Neural crest cell (in vitro differentiated cells): ENCODE data around the gene ZNF683. TPM values are rescaled to one million over a fixed set of nuclear protein-coding genes. Genes with fewer than 3 reads are reported as not detected.

Experiments used
- DNase-seq: peaks from one replicate; pipeline ENCODE4 v3.0.0; 2021; ENCODE audit warnings: low read depth, mixed read lengths, low spot score
- H3K27ac Mint-ChIP-seq: one replicate; pipeline ENCODE4 v1.8.0; 2021; ENCODE audit warnings: mild to moderate bottlenecking, mixed read lengths; ENCODE audit not compliant: unreplicated experiment
- H3K27me3 Mint-ChIP-seq: 2 replicates; pipeline ENCODE4 v1.8.0; 2021; ENCODE audit warnings: low read depth, mild to moderate bottlenecking, mixed read lengths
- H3K36me3 Mint-ChIP-seq: 2 replicates; pipeline ENCODE4 v1.8.0; 2021; ENCODE audit warnings: low read depth, mild to moderate bottlenecking, mixed read lengths
- H3K4me1 Mint-ChIP-seq: 2 replicates; pipeline ENCODE4 v1.8.0; 2021; ENCODE audit warnings: mixed read lengths
- H3K4me3 Mint-ChIP-seq: one replicate; pipeline ENCODE4 v1.8.0; 2021; ENCODE audit warnings: mild to moderate bottlenecking, mixed read lengths
- H3K9me3 Mint-ChIP-seq: 2 replicates; pipeline ENCODE4 v1.8.0; 2021; ENCODE audit warnings: mixed read lengths
- CTCF ChIP-seq: fragments of 200-600 bp; sonication (generic); conservative IDR thresholded peaks from 2 replicates; pipeline ENCODE4 v1.5.0; 2021; ENCODE audit warnings: antibody characterized with exemption, mild to moderate bottlenecking
- total RNA-seq: library from RNA; stranded (reverse); gene quantifications from 2 replicates; pipeline ENCODE4 v1.2.1, GENCODE V29; 2021

ZNF683 gene
- total RNA-seq, 1 donor from 2014 or later: not detected

DNA sequence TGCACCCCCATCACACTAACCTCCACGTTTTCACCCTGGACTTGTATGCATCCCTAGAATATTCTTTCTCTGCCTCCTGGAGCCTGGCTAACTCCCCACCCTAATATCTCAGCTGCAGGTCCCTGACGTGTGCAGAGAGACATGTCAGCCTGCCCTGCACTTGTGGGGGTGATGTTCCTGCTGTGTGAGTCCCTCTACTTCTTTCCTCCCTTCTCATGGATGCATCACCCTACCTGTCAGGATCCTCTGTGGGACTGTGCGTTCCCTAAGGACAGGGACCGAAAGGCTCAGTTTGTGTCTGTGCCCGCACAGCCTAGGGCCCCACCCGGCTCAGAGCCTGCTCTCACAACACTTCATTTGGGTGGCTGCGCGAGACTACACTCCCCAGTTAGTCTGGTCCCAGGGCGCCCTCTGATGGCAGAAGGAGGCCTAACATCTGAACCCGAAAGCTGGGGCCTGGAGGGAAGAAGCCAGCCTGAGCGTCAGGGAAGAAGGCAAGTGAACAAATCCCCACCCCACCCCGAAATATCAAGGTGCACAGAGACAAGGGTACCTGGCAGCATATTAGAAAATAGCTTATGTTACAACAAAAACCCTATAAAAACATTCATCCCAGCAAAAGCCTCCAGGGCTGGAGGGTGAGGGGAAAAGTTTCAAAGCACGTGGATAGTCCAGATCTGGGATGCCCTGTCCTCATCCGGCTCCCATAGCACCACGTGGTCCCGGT, 51.1 kb downstream of the ZNF683 start:
- Mint-ChIP-seq H3K4me3 (no peak overlapping the region), H3K27me3 (no peaks in the 10 kb centered on the region), H3K9me3 (no peaks in the 10 kb centered on the region), H3K27ac (peak overlapping the region; percentile 76), H3K4me1 (peaks cover 11% of the 10 kb centered on the region), H3K36me3 (no peaks in the 10 kb centered on the region)
- DNase-seq: peak; percentile 98
- TF ChIP-seq CTCF: peak; percentile 90

- TF ChIP-seq CTCF: no peak
- H3K27me3 Mint-ChIP-seq: no peaks in the 10 kb centered on the region
- no peaks in the 10 kb centered on the region for H3K36me3 Mint-ChIP-seq
- no peaks in the 10 kb centered on the region for H3K9me3 Mint-ChIP-seq
- H3K27ac Mint-ChIP-seq: no peak overlapping the region
- peaks cover 15% of the 10 kb centered on the region for H3K4me1 Mint-ChIP-seq
- H3K4me3 Mint-ChIP-seq: no peak overlapping the region
- no peak for DNase-seq
These were observed 51.7 kb downstream of the ZNF683 start for GRCh38 chr1:26320896-26321295.

DNA sequence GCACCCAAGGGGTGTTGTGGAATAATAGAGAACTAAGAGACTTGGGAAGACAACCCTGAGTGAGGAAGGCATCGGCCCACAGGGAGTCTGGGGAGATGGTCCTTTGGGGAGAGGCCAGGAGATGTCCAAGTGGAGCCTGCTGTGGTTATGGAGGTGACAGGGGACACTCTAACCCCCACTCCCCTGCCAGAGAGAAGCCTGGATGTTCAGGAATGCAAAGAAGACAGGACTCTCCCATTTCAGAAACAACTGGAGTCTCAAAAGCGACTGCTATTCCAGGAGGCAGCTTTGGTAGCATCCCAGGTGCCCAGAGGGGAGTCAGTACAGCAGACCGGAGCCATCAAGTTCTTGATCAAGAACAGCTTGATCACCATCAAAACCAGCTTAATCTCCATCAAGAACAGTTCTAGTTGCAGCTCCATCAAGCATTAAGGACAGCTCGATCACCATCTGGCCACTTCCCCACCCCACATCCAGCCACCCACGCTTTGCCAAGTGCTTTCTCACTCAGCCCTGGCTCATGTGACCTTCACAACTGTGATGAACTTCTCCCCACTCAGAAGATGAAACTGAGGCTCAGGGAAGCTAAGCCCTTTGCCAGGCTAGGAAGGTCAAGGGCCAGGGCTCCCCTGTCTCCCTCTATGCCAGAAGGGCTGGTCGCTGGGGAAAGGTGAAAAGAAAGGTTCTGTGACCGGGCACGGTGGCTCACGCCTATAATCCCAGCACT, 54.0 kb downstream of the ZNF683 start:
- Mint-ChIP-seq H3K4me3 (no peak overlapping the region), H3K4me1 (peaks cover 25% of the 10 kb centered on the region), H3K27me3 (no peaks in the 10 kb centered on the region), H3K36me3 (no peaks in the 10 kb centered on the region), H3K27ac (no peak overlapping the region), H3K9me3 (no peaks in the 10 kb centered on the region)
- DNase-seq: no peak
- TF ChIP-seq CTCF: no peak

DNA sequence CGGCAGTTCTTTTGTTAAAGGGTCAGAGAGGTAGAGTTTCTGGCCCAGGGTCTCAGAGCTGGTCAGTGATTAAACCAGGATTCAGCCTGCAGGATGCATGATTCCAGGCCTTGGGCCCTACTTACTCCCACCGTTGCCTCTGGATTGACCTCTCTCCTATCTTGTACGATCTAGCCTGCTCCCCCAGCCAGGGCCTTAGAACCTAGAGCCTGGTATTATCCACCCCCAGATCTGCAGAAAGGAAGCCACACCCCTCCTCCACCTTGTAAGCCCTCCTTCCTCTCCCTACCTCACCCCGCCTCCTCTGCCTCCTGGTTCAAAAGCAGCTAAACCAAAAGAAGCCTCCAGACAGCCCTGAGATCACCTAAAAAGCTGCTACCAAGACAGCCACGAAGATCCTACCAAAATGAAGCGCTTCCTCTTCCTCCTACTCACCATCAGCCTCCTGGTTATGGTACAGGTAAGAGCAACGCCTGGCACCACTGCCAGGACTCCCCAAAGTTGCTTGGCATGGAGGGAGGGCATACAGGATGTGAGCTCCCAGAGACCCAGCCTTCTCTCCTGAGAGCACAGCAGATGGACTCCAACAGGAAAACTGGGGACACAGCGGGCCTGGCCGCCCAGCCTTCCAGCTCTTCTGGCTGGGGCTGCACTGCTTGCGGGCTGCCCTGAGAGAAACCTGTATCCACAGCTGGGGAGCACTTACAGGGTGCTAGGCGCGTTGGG, 54.8 kb downstream of the ZNF683 start, which contains the start of gene CD52:
TSS of gene CD52 (plus strand) at position 347 of the 726 bp plus-strand sequence. CDS start at position 407, 60 bp downstream.
- no peaks in the 10 kb centered on the region for H3K36me3 Mint-ChIP-seq
- H3K4me3 Mint-ChIP-seq: no peak within 1 kb of the TSS
- DNase-seq: no peak
- H3K4me1 Mint-ChIP-seq: peaks cover 25% of the 10 kb centered on the region
- no peaks in the 10 kb centered on the region for H3K9me3 Mint-ChIP-seq
- H3K27ac Mint-ChIP-seq: peak within 1 kb of the TSS; percentile 16
- no peak for TF ChIP-seq CTCF
- H3K27me3 Mint-ChIP-seq: no peaks in the 10 kb centered on the region

DNA sequence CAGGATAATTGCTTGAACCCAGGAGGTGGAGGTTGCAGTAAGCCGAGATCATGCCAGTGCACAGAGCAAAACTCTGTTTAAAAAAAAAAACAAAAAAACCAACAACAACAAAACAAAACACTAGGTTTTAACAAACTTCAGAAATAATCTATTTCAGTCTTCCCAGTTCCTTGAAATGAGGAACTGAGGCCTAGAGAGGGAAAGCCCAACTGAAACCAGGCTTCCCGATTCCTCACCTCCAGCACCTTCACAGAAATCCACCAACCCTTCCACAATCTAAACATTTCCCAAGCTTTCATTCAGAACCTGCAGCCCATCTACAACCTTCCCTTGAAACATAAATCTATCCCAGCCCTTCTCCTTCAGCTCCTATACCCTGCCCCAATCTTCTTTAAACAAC, 55.4 kb downstream of the ZNF683 start:
- Mint-ChIP-seq H3K9me3 (no peaks in the 10 kb centered on the region), H3K4me3 (no peak overlapping the region), H3K36me3 (no peaks in the 10 kb centered on the region), H3K27ac (peak overlapping the region; percentile 16), H3K4me1 (peaks cover 25% of the 10 kb centered on the region), H3K27me3 (no peaks in the 10 kb centered on the region)
- no peak for TF ChIP-seq CTCF
- DNase-seq: no peak
